ENCODE results near the gene C14orf180. TPM values are rescaled to one million over a fixed set of nuclear protein-coding genes. Genes with fewer than 3 reads are reported as not detected.

C14orf180 gene
- total RNA-seq, 6 experiments from 2014 or later = 0.35 to 4.0 (median 1.9) TPM

DNA sequence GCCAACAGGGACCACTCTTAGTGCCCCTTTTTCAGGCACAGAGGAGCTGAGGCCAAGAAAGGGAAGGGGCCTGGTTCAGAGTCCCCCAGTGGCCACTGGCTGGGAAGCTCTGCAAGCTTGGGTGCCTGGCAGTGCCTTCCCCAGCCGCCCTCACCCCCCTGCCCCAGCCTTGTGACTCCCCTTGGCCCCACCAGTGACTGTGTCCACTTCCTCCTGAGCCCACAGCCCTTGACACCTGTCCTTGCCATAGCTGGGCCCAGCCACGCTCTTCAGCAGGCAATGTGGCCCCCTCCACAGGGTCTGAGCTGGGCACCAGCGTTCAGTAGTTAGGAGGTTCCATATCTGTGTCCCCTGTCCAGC lies 19.0 kb upstream of the C14orf180 start:
- TF ChIP-seq POLR2A (IDR thresholded peaks at IDR 0.05) = no peak
- TF ChIP-seq, protein P1, sequence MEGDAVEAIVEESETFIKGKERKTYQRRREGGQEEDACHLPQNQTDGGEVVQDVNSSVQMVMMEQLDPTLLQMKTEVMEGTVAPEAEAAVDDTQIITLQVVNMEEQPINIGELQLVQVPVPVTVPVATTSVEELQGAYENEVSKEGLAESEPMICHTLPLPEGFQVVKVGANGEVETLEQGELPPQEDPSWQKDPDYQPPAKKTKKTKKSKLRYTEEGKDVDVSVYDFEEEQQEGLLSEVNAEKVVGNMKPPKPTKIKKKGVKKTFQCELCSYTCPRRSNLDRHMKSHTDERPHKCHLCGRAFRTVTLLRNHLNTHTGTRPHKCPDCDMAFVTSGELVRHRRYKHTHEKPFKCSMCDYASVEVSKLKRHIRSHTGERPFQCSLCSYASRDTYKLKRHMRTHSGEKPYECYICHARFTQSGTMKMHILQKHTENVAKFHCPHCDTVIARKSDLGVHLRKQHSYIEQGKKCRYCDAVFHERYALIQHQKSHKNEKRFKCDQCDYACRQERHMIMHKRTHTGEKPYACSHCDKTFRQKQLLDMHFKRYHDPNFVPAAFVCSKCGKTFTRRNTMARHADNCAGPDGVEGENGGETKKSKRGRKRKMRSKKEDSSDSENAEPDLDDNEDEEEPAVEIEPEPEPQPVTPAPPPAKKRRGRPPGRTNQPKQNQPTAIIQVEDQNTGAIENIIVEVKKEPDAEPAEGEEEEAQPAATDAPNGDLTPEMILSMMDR (IDR thresholded peaks at IDR 0.05) = no peak
- Histone ChIP-seq H3K27ac (no peak overlapping the region), H3K4me1 (no peaks in the 10 kb centered on the region), H3K9me3 (no peaks in the 10 kb centered on the region), H3K4me3 (no peak overlapping the region), H3K36me3 (no peaks in the 10 kb centered on the region), H3K27me3 (no peaks in the 10 kb centered on the region)
- ATAC-seq (no peak), DNase-seq (peak in 1 of 3 donors; percentile 29)
- no CpG with 5 or more reads among the region's 3 CpGs for WGBS (ENCODE audit: insufficient coverage, low coverage, low lambda C conversion rate, missing lambda C conversion rate)
- intact Hi-C loops (cut with DNase I) = loop anchor here in 1 of 2 donors (10.0 kb wide), 1 partner anchor 496 kb away; no protein-coding TSS in a partner anchor

DNA sequence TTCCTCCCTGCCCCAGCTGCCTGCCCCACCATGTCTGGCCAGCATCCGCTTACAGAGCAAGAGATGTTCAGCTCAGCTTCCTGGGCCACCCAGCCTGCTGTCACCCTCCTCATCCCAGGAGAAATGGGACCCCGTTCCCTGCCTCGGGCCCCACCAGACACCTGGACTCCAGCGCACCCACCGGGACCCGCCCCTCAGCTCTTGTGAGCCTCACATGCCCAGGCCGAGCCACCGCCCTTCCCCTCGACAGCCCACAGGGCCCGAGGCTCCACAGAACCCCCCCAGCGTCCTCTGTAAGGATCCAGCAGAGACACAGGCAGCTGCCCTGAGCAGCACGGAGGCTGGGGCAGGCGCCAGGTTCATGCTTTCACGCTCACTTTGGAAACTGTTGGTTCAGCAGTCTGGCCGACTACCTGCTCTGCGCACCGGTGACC lies 18.4 kb upstream of the C14orf180 start:
- no peak for ATAC-seq
- DNase-seq = peak in 1 of 3 donors; percentile 49
- no peak overlapping the region for H3K4me3 ChIP-seq
- no peaks in the 10 kb centered on the region for H3K36me3 ChIP-seq
- TF ChIP-seq, protein P1 (IDR thresholded peaks at IDR 0.05) = no peak
- no peak for TF ChIP-seq POLR2A (IDR thresholded peaks at IDR 0.05)
- no peaks in the 10 kb centered on the region for H3K9me3 ChIP-seq
- 72% methylated on average over 4 of the region's 17 CpGs for WGBS (ENCODE audit: insufficient coverage, low coverage, low lambda C conversion rate, missing lambda C conversion rate)
- no peaks in the 10 kb centered on the region for H3K4me1 ChIP-seq
- H3K27ac ChIP-seq = no peak overlapping the region
- intact Hi-C loops (cut with DNase I) = loop anchor here in 1 of 2 donors (10.0 kb wide), 1 partner anchor 496 kb away; no protein-coding TSS in a partner anchor
- H3K27me3 ChIP-seq = no peaks in the 10 kb centered on the region

DNA sequence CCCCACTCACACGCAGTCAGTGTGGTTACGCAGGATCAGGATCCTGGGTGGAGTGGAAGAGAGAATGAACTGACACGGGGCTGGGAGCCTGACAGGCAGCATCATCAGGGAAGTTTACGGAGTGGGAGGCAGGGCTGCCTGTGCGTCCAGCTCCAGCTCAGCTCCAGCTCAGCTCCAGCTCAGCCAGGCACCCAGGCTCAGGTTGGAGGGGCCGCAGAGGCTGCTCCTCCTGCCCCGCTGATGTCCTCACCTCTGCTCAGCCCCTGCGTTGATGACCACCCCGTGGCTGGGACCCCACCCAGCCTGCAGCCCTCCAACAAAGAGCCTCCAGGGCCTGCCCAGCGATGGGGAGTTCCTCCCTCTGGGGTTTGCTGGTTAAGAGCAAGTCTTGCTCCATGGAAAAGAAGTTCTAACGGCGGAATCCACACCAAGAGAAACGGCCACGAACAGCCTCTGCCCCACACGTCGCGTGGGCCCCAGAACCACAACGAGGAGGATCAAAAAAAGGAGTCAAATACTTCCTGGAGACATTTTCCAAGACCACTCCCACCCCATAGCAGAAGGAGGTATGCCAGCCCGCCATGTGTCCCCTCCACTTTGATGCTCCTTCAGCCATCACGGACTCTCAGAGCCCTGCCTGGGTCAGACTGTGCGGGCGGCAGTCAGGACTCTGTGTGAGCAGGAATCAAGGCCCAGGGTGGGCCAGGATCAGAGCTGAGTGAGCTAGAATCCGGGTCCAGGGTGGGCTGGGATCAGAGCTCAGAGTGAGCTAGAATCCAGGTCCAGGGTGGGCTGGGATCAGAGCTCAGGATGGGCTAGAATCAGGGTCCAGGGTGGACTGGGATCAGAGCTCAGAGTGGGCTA lies 17.7 kb upstream of the C14orf180 start:
- TF ChIP-seq, protein P1 (IDR thresholded peaks at IDR 0.05) = no peak
- TF ChIP-seq POLR2A (IDR thresholded peaks at IDR 0.05) = no peak
- Histone ChIP-seq H3K27ac (no peak overlapping the region), H3K4me3 (no peak overlapping the region), H3K4me1 (no peaks in the 10 kb centered on the region), H3K9me3 (no peaks in the 10 kb centered on the region), H3K27me3 (no peaks in the 10 kb centered on the region), H3K36me3 (no peaks in the 10 kb centered on the region)
- ATAC-seq (no peak), DNase-seq (peak in 1 of 3 donors; percentile 48)
- intact Hi-C loops (cut with DNase I) = loop anchor here (2.0 to 10.0 kb wide), 2 partner anchors 425 to 497 kb away; no protein-coding TSS in a partner anchor
- WGBS (ENCODE audit: insufficient coverage, low coverage, low lambda C conversion rate, missing lambda C conversion rate) = 76% methylated on average over 5 of the region's 23 CpGs

DNA sequence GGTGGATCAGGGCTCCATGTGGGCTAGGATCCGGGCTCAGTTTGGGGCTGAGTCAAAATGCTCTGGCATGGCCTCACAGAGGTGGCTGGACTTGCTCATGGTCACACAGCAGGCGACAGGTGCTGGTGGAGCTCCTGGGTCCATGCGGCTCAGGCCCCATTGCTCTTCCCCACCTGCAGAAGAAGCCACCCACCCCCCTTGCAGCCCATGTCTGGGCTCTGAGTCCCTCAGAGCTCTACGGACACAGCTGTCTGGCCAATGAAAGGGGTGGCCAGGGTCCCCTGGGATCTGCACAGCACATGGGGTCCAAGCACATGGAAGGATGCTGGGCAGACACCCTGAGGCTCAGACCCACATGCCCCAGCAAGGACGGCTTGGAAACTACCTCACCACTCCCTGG lies 17.0 kb upstream of the C14orf180 start:
- no peak for ATAC-seq
- H3K36me3 ChIP-seq = no peaks in the 10 kb centered on the region
- DNase-seq = peak in 1 of 3 donors; percentile 42

More for the DNA sequence above, 17.0 kb upstream of the C14orf180 start:
- no peaks in the 10 kb centered on the region for H3K27me3 ChIP-seq
- no peak for TF ChIP-seq POLR2A (IDR thresholded peaks at IDR 0.05)
- TF ChIP-seq, protein P1 (IDR thresholded peaks at IDR 0.05) = no peak
- H3K9me3 ChIP-seq = no peaks in the 10 kb centered on the region
- H3K4me1 ChIP-seq = no peaks in the 10 kb centered on the region
- intact Hi-C loops (cut with DNase I) = loop anchor here (2.0 to 10.0 kb wide), 2 partner anchors 426 to 498 kb away; no protein-coding TSS in a partner anchor
- WGBS (ENCODE audit: insufficient coverage, low coverage, low lambda C conversion rate, missing lambda C conversion rate) = 46% methylated on average over 2 of the region's 5 CpGs
- H3K4me3 ChIP-seq = no peak overlapping the region
- no peak overlapping the region for H3K27ac ChIP-seq

Measured in right lobe of liver (tissue), 6 donors.